ENCODE measurements around the gene TMEM50B.
"Not testable (repeated sequence)": the region's sequence is repeated elsewhere in the genome, so short reads cannot be mapped to it uniquely, and the experiment has no call there.

Gene TMEM50B

DNA sequence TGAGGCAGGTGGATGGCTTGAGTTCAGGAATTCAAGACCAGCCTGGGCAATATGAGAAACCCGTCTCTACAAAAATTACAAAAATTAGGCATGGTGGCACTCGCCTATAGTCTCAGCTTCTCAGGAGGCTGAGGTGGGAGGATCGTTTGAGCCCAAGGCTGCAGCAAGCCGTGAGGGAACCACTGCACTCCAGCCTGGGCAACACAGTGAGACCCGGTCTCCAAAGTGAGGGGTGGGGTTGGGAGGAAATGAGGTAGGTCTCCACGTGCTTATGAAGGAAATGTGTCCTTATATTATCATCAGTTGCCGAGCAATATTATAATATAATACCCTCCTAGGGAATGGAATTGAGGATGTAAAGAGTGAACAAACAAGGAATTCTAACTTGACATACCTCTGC is 2.7 kb downstream of the TMEM50B start:
- DNase-seq = no peak

GRCh38 chr21:33473344-33473743 is 6.4 kb downstream of the TMEM50B start:
- no peak for DNase-seq

DNA sequence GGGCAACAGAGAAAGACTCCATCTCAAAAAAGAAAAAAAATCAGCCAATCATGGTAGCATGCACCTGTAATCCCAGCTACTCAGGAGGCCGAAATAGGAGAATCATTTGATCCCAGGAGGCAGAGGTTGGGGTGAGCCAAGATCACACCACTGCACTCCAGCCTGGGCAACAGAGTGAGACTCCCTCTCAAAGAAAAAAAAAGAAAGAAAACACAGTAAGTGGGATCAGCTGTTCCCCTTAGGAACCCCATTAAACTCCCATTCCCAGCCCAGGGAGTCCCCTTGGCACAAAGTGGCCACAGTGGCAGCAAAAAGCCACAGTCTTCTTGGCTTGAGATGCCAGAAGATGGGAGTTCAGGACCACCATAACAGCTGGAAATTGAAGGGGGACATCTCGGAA is 9.1 kb downstream of the TMEM50B start:
- DNase-seq = no peak

DNA sequence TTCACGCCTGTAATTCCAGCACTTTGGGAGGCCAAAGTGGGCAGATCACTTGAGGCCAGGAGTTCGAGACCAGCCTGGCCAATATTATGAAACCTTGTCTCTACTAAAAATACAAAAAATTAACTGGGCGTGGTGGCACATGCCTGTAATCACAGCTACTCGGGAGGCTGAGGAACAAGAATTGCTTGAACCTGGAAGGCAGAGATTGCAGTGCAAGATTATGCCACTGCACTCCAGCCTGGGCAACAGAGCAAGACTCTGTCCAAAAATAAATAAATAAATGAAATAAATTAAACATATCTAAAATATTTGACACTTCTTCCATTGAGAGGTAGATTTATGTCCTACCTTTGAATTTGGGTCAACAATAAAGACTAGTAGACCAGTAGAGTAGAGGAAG is 10.6 kb downstream of the TMEM50B start:
- DNase-seq = not testable (repeated sequence)

- no peak for DNase-seq
Observed at GRCh38 chr21:33461538-33462250, 18.1 kb downstream of the TMEM50B start.

GRCh38 chr21:33458861-33459260 is 20.9 kb downstream of the TMEM50B start:
- no peak for DNase-seq

GRCh38 chr21:33455686-33456446 is 23.9 kb downstream of the TMEM50B start:
- no peak for DNase-seq

DNA sequence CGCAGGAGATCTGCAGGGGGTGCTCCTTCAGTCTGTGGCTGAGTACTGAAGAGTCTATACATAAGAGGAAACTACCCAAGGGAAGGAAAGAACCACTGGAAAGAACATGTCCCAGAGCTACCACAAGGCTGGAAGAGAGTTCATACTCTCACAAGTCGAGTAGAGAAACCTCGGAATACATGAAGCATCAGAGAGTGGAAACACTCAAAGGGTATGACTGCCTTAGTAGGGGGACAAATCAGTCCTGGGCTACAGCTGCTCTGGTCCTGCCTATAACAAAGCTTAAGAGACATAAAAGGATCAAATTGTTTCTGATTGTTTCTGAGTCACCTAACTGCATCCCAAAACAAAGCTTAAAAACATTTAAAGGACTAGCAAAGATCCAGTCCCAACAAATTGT is 27.4 kb downstream of the TMEM50B start:
- no peak for DNase-seq

DNA sequence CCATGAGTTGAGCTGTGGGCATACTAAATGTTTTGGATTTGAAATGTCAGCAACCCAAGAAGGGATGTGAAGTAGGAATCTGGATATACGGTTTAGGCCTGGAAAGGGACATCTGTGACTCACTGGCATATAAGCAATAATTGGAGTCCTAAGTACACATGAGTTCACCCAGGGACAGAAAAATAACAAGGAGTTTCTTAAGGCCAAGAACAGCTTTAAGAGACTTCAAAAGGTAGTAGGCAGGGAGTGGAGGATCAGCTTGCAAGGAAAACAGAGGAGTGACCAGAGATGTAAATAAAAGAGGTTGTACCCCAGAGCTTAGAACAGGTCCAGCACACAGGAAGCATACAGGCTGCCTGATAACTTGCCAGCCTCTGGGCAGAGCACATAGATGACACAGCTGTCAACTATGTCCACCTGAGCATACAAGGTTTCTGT is 28.1 kb downstream of the TMEM50B start:
- no peak for DNase-seq

- DNase-seq = no peak
Observed at GRCh38 chr21:33449616-33450015, 30.2 kb downstream of the TMEM50B start.

- DNase-seq = not testable (repeated sequence)
Observed at GRCh38 chr21:33446620-33447019, 33.2 kb downstream of the TMEM50B start.

DNA sequence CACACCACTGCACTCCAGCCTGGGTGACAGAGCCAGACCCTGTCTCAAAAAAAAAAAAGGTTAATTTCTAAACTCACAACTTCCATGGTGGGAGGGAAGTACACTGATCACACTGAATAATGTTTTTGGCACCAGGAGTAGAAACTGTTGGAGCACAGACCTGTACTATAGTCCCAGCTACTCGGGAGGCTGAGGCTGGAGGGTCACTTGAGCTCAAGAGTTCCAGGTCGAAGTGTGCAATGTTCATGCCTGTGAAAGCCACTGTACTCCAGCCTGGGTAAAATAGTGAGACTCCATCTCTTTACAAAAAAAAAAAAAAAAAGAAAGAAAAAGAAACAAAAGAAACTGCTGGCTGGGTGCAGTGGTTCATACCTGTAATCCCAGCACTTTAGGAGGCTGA is 35.3 kb downstream of the TMEM50B start:
- DNase-seq = no peak

DNA sequence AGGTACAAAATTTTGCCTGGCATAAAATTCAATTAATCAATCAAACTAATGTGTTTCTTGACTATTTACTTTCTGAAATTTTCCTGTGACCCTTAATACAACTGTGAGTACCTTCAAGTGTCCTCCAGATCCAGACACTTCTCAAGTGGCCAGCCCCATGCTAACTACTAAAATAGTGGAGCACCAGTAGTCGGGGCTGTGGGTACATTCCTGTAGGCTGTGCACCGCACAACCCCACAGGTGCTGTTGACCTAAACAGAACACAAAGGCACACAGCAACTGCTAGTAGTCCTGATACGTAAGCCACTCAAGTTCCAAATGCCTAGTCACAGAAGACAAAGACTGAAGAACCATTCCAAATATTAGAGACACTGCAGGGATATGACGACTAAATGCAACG is 36.6 kb downstream of the TMEM50B start:
- no peak for DNase-seq

DNA sequence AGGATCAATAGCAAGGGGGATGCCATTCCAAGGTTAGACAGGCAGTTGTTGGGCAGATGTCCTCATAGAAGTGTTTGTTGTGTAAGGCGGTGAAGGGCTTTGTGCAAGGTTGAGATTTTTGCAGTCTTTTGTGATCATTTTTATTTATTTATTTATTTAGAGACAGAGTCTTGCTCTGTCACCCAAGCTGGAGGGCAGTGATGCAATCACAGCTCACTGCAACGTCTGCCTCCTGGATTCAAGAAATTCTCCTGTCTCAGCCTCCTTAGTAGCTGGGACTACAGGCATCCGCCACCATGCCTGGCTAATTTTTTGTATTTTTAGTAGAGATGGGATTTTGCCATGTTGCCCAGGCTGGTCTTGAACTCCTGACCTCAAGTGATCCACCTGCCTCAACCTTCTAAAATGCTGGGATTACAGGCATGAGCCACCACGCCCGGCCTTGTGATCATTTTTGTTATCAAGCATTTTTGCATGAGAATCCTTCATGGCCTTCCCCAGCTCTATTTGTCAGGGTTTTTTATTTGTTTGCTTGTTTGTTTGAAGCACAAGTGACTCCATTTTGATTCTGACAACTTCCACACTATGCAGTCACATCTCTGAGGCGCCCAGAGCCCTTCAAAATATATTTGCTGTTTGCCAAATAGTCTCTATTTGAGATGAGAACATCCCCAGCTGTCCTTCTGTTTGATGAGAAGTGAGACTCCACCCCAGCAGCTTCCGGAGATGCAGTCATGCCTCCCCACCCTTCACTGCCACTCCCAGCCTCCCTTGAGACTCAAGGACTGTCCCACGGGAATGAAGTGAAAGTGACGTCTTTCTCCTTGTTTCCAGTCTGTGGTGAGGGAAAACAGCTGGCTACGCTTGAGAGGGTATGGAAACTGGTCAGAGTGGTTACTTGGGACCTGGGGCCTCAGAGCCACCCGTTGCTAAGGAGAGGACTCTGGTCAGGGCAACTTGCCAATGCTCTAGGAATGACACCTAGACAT is 38.0 kb downstream of the TMEM50B start:
- DNase-seq = no peak

GRCh38 chr21:33437140-33437539 is 42.6 kb downstream of the TMEM50B start:
- DNase-seq = no peak

GRCh38 chr21:33434770-33435360 is 44.9 kb downstream of the TMEM50B start:
- DNase-seq = no peak

DNA sequence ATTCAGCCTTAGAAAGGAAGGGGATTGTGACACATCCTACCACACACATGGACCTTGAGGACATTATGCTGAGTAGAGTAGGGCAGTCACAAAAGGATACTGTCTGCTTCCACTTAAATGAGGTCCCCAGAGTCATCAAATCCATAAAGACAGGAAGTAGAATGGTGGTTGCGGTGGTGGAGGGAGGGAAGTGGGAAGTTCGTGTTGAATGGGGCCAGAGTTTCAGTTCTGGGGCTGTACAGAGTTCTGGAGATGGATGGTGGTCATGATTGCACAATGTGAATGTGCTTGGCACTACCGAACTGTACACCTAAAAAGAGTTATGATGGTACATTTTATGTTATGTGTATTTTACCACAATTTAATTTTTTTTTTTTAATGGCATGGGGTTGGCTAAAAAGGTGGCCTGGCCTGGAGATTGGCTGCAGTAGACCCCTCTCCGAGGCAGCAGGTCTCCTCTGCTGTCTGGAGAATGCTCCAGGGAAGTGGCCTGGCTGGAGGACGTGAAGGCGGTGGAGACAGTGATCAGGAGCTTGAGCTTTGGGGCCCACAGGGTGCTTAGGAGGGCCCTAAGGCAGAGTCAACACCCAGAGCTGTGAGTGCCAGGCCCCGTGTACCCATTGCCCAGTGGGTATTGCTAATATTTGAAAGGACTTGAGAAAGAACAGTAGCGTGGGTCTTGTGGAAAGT is 46.2 kb downstream of the TMEM50B start:
- no peak for DNase-seq

GRCh38 chr21:33433001-33433400 is 46.8 kb downstream of the TMEM50B start:
- no peak for DNase-seq

DNA sequence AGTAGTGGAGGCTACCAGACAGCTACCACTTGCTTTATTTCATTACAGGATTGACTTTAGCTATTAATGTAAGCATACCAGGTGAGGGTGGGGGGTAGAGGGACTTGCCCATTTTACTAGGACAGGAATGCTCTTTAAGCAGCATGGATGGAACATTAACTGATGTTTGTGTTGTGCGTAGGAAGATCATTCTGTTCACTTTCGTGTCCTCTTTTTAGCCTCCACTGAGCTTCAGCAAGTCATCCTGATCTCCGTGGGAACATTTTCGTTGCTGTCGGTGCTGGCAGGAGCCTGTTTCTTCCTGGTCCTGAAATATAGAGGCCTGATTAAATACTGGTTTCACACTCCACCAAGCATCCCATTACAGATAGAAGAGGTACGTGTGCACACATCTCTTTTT is 47.3 kb downstream of the TMEM50B start:
- no peak for DNase-seq

GRCh38 chr21:33430858-33431257 is 48.9 kb downstream of the TMEM50B start:
- no peak for DNase-seq

DNA sequence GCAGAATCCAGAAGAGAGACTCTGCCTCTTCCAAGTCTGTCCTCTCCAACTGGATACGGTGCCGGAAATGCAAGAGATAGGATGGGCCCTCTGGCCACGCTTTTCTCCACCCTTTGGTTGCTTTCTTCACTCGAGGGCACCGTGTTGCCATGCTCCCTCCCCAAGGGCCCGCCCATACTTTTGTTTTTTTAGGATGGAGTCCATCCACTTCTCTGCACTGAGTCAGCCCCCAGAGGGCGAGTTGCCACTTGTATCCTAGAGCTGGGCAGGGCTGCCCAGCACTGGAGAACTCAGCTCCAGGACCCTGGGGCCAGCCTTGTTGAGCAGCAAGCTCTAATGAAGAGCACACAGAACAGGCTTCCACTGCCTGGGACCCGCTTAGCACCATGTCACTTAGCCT is 51.1 kb downstream of the TMEM50B start:
- no peak for DNase-seq

DNA sequence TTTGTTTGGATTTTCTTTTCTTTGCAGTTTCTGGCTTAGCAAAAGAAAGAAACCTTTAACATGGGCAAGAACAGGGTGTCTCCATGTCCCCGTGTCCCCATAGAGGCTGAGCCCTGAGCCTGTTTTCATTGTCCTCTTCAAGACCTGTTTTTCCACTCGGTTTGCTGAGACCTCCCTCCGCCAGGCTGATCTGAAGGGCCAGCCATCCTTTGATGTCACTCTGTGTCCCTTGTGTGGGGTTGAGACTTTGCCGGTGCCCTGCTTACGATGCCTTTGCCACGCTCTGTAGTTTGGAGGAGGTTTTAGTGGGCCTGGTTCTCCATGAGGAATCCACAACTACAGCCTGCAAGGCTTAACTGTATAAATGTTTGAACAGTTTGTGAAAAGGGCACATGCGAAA is 52.7 kb downstream of the TMEM50B start:
- no peak for DNase-seq

Measured in CD4-positive, alpha-beta T cell treated with Interleukin-6 for 4 hours (primary cell).